HG02973 (cell line): ENCODE measurements around the gene MYO1D.
"Not testable (repeated sequence)": the region's sequence is repeated elsewhere in the genome, so short reads cannot be mapped to it uniquely, and the experiment has no call there.

Experiments
- ATAC-seq: cut with Tn5 transposase; IDR thresholded peaks from one replicate; pipeline ENCODE4 v1.9.1; 2021; ENCODE audit warnings: moderate library complexity; ENCODE audit not compliant: unreplicated experiment

Gene MYO1D

DNA sequence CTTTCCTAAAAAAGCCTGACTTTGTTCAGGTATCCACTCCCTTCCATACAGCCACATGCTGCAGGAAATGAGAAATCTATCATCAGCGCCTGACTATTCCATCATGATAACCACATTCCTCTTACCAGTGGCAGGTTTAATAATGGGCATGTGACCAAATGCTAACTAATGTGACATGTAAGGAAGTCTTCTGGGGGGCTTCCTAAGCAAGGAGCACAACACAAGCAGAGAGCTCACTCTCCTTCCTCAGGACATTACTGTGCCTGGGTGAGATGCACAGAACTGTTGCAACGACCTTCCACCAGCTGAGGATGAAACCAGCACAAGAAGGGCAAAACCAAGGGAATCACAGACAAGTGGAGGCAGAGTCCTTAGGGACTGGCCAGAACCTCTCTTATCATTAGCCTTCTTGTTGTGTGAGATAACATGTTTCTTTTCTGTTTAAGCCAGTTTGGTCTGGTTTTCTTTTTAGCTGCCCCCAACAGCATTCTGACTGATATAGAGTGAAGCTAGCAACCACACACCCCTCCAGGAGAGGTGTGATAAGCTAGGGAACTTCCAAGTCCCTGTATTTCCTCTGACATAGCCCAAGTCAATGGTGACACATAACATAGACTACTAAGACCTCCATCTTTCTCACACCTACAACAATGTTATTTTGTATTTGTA, 16.9 kb downstream of the MYO1D start:
- no peak for ATAC-seq

DNA sequence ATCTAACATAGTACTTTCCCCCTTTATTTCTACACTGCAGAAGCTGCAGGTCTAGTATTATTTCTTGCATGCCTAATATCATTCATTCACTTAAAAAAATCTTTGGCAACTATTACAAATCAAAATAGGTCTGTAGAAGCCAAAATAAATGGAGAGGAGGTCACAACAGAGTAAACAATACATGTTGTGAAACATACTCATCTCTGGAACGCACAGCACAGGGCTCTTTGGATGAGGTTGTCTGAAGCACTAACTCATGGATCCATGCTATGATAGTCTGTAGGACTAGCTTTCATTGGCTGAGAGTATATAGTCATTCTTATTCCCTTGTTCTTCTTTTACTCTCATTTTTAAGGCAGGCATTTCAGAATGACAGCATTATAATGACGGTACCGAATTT, 21.3 kb downstream of the MYO1D start:
- no peak for ATAC-seq

DNA sequence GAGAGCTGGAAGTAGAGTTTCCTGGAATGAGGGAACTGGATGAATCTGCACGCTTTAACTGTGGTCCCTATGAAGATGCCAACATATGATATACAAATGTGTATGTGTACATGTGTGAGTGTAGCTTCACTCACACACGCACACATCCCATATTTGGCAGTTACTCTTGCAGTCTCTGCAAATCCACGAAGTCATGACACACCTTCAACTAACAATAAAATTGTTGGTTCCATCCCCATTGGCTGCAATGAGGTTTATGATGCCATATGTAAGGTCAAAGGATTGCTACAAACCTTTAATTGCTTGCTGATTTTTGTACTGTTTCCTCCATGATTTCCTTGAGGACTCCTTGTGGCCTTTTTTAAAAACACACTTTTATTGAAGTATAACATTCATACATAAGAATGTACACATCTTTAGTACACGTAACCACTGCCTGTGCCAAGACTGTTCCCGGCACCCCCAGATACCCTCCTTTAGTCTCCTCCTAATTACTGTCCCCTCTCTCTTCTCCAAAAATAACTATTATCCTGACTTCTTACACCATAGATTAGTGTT, 22.0 kb downstream of the MYO1D start:
- no peak for ATAC-seq

DNA sequence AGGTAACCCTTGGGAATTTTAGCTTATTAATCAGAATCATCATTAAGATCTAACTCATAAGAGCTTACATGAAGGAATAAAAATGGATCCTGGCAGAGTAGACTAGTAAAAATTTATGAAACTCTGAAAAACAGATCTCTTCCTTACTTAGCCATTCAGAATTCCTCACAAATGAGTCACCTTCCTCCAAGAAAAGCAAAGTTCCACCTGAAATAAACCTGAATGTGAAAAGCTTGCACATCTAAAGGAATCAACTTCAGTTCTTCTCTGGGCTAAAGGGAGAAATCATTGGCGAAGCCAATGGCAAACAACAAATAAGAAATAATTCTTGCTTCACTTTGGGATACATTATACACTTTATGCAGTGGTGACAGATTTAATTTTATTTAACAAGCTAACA, 22.7 kb downstream of the MYO1D start:
- ATAC-seq: no peak

DNA sequence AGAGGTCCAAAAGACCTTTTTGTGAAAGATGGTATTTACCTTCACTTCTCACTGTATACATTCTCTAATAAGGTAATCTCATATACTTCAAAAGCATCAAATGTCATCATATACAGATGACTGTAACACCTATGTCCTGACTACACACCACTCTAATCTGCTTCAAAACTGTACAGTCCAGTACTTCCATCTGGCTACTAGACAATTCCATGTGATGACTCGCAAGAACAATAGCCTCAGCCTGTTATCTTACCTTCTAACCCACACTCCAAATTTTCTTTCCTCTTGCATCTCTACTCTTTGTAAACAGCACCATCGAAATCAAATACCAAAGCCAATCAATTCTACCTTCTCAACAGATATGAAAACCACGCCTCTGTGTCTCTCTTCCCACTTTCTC, 24.1 kb downstream of the MYO1D start:
- no peak for ATAC-seq

DNA sequence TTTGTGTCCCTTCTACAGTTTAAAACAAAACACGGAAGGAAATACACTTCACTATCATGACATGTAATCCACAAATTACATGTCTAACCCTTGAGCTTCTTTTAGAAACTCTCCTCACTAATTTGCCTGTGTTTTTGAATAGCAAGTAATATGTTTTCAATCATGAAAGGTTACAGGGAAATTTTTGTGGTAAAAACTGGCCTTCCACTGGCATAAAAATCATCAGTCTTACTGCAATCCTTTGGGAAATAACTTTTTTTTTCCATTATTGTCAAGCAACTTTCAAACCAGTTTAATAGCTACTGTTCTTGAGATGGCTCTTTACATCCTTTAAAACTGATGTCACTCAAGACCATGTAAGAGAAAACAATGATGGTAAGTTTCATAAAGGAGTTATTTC, 27.0 kb downstream of the MYO1D start:
- no peak for ATAC-seq

DNA sequence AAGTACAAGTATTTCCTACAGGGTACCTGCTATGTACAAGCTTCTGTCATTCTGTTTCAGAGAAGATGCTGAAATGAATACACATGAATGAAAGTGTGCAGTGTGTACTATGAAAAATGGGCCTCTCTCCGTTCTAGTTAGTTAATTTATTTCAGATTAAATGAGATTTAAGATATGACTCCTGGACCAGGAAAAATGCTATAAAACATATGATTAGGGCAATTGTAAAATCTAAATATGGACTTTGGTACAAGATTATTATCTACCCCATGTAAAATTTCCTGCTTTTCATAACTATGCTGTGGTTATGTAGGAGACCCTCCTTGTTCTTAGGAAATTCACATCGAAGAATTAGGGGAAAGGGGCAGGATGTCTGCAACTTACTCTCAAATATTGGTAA, 28.9 kb downstream of the MYO1D start:
- no peak for ATAC-seq

DNA sequence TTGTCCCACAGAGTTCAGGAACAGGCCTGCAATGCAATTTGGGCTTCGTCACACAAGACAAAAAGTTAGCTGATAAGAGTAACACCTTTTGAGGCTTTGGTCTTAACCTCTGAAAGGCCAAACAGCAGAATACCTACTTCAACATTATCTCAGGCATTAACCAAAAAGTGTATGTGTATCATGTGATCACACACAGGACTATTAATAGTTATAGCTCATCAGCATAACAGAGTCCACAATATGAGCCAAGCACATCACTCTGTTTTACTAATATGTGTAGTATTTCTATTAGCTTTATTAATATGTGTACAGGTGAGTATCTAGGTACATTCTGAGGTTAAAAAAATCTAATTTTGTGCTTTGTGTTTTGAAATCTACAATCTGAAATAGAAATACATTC, 30.8 kb downstream of the MYO1D start:
- ATAC-seq: no peak

DNA sequence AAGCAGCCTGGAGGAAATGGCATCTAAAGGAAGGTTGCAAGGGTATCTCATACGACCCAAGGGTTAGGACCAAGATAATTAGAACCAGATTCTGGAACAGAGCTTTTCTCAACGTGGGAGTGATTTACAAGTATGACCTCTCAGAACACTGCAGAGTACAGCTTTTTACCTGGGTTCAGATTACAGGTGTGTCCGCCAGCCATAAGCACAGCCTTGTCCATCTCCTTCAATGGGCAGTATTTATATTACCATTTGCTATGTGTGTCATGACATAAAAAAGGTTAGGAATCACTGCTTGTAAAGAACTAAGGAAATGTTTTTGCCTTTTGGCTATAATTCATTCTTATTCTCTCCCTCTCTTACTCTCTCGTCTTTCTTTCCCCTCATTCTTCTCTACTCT, 36.7 kb downstream of the MYO1D start:
- no peak for ATAC-seq

DNA sequence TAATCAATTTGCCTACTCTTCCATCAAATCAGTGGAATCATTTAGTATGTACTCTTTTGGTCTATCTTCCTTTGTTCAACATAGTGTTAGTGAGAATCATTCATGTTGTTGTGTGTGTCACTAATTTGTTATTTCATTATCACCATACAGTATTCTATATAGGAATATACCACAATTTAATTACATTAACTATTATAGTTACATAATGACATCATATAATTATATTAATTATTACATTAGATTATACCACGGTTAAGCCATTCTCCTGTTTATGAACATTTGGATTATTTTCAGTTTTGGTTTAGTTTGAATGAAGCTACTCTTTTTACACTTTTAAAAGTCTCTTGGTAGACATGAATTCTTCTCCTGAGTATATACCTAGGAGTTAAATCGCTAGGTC, 40.4 kb downstream of the MYO1D start:
- ATAC-seq: no peak

DNA sequence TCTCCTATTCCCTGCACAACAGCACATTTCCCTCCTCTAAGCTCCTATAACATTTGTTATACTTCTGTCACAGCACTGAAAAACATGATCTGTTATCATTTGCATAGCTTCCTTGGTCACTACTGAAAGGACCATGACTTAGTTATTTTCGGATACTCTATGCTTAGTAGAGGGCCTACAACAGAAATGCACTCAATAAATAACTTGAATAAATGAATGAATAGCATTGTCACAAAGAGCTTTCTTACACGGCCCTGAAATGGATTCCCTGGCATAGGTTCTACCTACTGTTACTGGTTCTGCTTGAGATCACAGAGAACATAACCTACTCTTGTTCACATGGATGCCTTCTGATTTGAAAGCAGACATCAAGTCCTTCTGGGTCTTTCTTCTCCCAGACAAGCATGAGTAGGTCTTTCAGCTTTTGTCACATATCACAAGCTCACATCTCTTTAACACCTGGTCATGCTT, 41.6 kb downstream of the MYO1D start:
- peak; percentile 57 for ATAC-seq

DNA sequence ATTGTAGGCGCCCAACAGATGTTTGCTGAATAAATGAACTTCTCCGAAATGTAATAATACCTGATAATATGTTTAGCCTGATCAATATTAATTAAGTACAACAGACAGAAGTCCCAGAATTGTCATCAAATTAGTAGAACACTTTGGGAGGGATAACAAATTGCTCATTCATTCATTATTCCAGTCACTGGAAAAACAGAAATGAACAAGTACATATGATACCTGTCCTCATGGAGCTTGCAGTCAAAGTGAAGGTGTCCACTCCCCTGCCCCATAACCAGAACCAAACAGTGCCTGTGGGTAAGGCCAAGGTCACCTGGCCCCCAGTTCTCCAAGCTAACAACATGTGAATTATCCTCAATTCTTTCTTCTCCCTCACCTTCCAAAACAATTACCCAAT, 42.8 kb downstream of the MYO1D start:
- ATAC-seq: no peak

DNA sequence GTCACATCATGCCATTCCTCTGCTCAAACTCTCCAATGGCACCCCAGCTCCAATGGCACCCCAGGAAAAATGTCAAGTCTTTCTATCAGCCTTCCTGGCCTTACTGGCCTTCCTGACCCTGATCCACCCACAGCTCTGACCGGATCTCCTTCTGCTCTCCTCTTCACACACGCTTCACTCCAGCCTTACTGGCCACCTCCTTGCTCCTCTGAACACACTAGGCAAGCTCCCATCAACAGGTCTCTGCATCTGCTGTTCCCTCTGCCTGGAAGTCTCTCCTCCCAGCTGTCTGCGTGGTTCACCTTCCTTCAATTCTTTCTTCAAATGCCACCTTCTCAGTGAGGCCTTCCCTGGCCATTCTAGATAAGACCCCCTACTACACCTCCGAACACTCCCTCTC, 43.4 kb downstream of the MYO1D start:
- ATAC-seq: no peak

DNA sequence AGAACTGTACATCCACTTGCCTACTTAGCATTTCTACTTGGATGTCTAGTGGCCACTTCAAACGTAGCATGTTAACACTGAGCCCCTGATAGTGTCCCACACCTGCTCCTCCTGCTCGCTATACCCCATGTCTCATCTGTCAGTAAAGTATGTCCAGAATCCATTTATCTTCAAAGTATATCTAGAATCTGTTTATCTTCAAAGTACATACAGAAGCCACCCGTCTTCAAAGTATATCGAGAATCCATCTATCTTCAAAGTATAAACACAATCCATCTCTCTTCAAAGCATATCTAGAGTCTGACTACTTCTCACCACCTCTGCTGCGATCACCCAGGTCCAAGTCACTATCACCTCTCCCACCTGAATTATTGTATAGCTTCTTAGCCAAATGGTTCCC, 43.8 kb downstream of the MYO1D start:
- no peak for ATAC-seq

DNA sequence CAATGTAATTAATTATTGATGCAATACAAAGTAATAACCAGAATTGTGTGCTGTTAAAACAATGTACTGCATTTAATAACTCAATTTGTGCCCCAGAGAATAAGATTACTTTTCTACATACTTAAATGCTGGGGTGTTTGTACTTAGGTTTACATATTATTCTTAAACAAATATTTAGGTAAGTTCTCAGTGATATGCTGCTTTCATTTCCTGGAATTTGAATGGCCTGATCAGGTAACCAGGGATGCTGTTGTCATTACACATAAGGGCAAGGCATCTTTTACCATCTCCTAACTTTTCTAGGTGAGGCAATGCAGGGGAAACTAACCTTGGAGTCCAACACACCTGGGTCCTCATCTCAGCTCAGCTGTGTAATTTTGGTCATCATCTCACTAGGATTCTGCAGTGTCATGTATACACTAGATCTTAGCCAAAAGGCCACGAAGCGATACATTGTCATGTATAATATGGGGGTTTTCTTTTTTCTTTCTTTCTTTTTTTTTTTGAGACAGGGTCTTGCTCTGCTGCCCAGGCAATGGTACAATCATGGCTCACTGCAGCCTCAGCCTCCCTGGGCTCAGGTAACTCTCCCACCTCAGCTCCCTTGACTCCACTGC, 45.2 kb downstream of the MYO1D start:
- no peak for ATAC-seq

DNA sequence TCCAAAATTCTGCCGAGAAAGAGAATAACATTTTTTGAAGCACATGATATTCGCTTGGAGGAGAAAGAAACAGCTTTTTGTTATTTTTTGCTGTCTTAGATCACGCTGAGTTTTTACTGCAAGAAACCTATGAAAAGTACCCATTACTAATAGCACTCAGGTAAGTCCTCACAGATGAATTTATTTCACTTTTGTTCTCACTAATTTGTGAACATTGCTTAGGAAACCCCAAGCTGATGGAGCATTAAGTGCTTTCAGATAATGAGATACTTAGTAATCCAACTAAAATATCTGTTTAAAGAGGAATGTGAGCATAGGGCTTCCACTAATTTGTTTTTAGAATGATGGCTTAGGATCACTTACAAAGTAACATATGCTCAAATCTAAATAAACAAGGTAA, 45.7 kb downstream of the MYO1D start:
- ATAC-seq: no peak

DNA sequence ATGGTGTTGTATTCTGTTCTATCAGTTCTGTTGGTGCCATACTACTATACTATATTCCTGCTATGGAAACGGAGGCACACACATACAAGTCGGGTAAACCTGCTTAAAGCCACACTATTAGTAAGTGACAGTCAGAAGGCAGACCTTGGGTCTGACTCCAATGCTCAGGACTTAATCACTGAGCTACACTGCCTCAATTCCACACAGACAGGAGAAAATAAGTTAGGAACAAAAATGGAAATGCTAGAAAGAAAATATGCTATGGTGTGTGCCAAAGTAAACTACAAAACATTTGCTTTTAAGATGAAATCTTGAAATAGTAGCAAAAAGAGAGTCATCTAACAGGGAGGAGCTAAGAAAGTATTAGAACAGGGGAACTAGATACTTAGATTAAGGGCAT, 48.1 kb downstream of the MYO1D start:
- peak; percentile 5 for ATAC-seq

DNA sequence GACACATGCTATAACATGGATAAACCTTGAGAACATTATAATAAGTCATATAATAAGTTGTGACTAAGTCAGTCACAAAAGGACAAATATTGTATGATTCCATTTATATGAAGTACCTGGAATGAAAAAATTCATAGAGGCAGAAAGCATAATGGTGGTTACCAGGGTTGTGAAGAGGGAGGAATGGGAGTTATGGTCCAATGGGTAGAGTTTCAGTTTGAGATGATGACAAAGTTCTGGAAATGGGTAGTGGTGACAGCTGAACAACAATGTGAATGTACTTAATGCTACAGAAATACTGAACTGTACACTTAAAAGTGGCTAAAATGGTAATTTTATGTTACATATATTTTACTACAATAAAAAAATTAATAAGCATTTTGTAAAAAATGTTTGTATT, 49.7 kb downstream of the MYO1D start:
- no peak for ATAC-seq

DNA sequence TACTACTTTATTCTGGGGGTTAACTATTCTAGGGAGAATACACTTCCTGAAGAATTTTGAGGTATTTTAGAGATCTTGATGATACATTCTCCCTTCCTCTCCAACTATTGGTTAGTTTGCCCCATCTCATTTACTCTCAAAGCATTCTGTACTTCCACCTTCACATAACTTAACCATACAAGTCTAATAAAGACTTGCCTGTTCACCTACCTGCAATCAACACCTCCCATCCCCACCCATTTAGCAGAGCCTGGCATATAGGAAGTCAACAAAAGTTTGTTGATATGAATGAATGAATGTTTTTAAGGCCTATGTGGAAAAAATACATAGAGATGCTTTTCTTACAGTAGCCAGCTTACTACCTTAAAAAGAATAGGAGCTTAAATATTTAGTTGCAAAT, 50.8 kb downstream of the MYO1D start:
- ATAC-seq: no peak

DNA sequence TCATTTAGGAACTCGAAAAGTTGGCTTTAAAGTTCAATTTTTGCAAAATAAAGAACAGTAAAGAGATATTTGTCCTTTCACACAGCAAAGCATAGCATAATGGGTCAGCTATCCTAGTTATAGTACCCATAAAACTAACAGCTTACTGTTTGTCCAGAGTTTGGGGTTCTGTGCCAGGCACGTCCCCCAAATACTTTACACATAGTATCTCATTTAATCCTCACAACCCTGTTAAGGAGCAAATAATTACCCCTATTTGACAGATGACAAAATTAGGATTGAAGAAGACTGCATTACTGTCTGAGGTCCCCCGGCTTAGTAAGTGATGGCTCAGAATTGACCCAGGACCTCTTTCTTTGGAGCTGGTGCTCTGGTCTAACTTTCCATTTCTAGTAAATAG, 52.6 kb downstream of the MYO1D start:
- ATAC-seq: no peak

DNA sequence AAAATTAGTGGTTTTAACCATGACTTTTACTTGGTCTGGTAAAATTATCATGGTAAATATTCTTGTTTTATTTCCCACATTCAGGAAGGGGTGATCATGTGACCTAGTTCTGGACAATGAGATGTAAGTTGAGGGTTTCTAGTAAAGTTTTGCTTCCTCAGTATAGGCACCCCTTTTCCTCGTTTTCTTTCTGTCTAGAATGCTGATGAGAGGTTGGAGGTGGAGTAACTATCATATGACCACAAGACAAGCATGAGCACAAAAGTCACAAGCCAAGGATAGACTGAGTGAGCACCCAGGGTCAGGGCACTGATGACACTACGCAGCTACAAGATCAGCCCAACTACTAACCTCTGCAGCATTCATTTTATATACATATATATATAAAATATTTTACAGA, 53.9 kb downstream of the MYO1D start:
- ATAC-seq: no peak

DNA sequence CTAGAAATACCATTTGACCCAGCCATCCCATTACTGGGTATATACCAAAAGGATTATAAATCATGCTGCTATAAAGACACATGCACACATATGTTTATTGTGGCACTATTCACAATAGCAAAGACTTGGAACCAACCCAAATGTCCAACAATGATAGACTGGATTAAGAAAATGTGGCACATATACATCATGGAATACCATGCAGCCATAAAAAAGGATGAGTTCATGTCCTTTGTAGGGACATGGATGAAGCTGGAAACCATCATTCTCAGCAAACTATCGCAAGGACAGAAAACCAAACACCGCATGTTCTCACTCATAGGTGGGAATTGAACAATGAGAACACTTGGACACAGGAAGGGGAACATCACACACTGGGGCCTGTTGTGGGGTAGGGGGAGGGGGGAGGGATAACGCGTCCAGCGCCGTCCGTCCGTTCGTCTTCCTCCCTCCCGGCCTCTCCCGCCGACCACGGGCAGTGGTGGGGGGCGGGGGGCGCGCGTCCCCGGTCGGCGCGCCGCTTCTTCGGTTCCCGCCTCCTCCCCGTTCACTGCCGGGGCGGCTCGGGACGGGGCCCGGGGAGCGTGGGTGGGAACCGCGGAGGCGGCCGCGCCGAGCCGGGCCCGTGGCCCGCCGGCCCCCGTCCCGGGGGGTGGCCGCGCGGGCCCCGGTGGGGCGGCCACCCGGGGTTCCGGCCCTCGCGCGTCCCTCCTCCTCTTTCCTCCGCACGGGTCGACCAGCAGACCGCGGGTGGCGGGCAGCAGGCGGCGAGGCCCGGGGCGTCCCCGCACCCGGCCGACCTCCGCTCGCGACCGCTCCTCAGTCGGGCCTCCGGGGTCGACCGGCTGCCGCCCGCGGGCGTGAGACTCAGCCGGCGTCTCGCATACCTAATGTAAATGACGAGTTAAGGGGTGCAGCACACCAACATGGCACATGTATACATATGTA, 54.7 kb downstream of the MYO1D start:
- not testable (repeated sequence) for ATAC-seq
